Prostate gland (tissue), 2 donors: Measurements from ENCODE around the gene CTSW. TPM values are rescaled to one million over a fixed set of nuclear protein-coding genes. Genes with fewer than 3 reads are reported as not detected.

Experiments
- DNase-seq: peaks from one replicate; pipeline ENCODE4 v3.0.0-alpha.2; 2019; ENCODE audit warnings: low spot score
- H3K27ac ChIP-seq, 2 donors: fragments of 200-600 bp; sonication (generic); 2 replicates each; pipeline ENCODE4 v1.5.1; 2017 to 2019
- H3K27me3 ChIP-seq: fragments of 200-600 bp; sonication (generic); replicated peaks from 2 replicates; pipeline ENCODE4 v1.5.1; 2019; ENCODE audit not compliant: insufficient read depth
- H3K36me3 ChIP-seq, 2 donors: fragments of 200-600 bp; sonication (generic); 1 replicate in 1 of 2; 2 replicates in 1 of 2; pipeline versions ENCODE4 v1.5.1 to v1.8.1; 2017 to 2019
- H3K4me1 ChIP-seq: fragments of 200-600 bp; sonication (generic); replicated peaks from 2 replicates; pipeline ENCODE4 v1.5.1; 2019
- H3K4me3 ChIP-seq, 2 donors: fragments of 200-600 bp; sonication (generic); 2 replicates each; pipeline ENCODE4 v1.5.1; 2017 to 2019
- H3K9me3 ChIP-seq: fragments of 200-600 bp; sonication (generic); 2 replicates; pipeline ENCODE4 v1.5.1; 2017
- POLR2A ChIP-seq: fragments of 450-650 bp; IDR thresholded peaks from one replicate; pipeline ENCODE4 v1.6.1; 2016; ENCODE audit warnings: antibody characterized with exemption, mild to moderate bottlenecking
- POLR2AphosphoS5 ChIP-seq: sonication (generic); formaldehyde crosslinking; IDR thresholded peaks from one replicate; pipeline ENCODE4 v1.6.1; 2017; ENCODE audit warnings: antibody characterized with exemption
- WGBS: methylation state at CpG from one replicate; pipeline ENCODE4 v1.1.5; 2018; 5-methylcytosine and 5-hydroxymethylcytosine counted together
- intact Hi-C: fragments of 100-400 bp; cut with DNase I; formaldehyde crosslinking; loops from one replicate; pipeline ENCODE4 v1.14.2; 2022
- total RNA-seq, 2 donors: library from RNA; depleted of rRNA; stranded (reverse); fragments of >200 nt; gene quantifications; one replicate each; pipeline ENCODE4 v1.1.0, GENCODE V29; 2016
- TF ChIP-seq, protein P1 (sequence below), 4 experiments: fragments of 200-600 bp in 2 of 4; fragments of 450-650 bp in 2 of 4; sonication (generic) in 2 of 4; IDR thresholded peaks; 1 replicate in 3 of 4; 2 replicates in 1 of 4; pipeline ENCODE4 v1.5.1; 2016 to 2019; ENCODE audit warnings: antibody characterized with exemption in 4 of 4, mild to moderate bottlenecking in 2 of 4, moderate library complexity in 2 of 4

CTSW gene
- total RNA-seq, 2 donors from 2014 or later: 1.3 to 1.8 TPM

DNA sequence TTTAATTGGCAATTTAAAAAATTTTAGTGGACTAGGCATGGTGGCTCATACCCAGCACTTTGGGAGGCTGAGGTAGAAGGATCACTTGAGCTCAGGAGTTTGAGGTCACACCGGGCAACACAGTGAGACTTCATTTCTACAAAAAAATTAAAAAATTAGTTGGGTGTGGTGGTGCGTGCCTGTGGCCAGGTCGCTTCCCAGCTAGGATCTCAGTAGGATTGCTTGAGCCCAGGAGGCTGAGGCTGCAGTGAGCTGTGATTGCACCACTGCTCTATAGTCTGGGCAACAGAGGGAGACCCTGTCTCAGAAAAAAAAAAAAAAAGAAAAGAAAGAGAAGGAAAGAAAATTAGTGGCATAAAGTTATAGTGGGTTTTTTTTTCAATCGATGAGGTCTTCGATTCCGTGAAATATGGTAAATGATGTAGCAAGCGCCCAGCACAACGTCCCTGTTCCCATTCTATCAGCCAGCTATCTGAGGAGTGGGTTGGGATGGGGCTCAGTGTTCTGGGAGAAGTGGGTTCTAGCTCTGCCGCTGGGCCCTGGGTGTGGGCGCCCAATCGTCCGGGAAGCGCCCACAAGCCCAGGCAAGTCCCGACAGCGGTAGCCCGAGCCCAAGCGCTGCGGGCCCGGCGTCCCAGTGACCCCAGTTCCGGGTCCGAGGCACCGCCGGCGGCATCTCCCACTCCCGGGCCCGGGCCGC is 19.2 kb downstream of the CTSW start:
- no peaks in the 10 kb centered on the region for H3K4me1 ChIP-seq
- no peak overlapping the region for H3K27ac ChIP-seq
- H3K36me3 ChIP-seq: no peaks in the 10 kb centered on the region
- 36% methylated on average over 17 of the region's 28 CpGs for WGBS
- intact Hi-C loops: no loop called here
- H3K4me3 ChIP-seq: peak overlapping the region; percentile 43 to 45
- TF ChIP-seq POLR2AphosphoS5: no peak
- TF ChIP-seq, protein P1, sequence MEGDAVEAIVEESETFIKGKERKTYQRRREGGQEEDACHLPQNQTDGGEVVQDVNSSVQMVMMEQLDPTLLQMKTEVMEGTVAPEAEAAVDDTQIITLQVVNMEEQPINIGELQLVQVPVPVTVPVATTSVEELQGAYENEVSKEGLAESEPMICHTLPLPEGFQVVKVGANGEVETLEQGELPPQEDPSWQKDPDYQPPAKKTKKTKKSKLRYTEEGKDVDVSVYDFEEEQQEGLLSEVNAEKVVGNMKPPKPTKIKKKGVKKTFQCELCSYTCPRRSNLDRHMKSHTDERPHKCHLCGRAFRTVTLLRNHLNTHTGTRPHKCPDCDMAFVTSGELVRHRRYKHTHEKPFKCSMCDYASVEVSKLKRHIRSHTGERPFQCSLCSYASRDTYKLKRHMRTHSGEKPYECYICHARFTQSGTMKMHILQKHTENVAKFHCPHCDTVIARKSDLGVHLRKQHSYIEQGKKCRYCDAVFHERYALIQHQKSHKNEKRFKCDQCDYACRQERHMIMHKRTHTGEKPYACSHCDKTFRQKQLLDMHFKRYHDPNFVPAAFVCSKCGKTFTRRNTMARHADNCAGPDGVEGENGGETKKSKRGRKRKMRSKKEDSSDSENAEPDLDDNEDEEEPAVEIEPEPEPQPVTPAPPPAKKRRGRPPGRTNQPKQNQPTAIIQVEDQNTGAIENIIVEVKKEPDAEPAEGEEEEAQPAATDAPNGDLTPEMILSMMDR (IDR thresholded peaks at IDR 0.05): no peak
- H3K27me3 ChIP-seq: no peaks in the 10 kb centered on the region
- DNase-seq: no peak
- no peaks in the 10 kb centered on the region for H3K9me3 ChIP-seq

DNA sequence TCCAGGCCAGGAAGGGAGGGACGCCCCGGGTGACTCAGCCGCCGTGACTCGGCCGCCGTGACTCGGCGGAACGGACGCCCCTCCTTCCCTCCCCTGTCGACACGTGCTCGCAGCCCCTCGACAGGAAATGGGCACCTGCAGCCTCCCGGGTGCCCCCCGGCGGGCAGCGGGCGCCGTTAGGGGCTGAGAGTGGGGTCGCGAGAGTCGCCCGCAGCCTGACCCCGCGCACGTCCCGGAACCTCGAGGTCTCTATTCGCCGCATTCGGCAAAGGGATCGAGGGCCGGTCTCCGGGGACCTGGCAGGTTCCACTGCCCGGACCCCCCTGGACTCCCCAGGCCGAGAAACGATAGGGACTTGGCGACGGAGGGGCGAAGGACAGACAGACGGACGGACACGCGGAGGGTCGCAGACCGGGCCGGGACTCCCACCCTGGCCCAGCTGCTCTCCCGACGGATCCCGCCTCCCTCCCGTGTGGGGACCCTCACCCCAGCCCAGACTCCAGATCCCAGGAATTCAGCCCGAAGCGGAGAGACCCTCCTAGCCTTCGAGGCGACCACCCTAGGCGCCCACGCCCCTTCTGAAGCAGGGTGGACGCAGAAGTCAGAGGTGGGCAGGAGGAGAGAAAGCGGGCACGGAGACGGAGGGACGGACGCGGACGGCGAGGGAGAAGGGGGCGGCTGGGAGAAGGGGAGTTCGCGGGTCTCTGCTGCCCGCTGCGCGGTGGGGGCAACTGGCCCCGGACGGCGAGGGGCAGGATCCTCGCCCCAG is 19.9 kb downstream of the CTSW start:
- no peaks in the 10 kb centered on the region for H3K36me3 ChIP-seq

DNA sequence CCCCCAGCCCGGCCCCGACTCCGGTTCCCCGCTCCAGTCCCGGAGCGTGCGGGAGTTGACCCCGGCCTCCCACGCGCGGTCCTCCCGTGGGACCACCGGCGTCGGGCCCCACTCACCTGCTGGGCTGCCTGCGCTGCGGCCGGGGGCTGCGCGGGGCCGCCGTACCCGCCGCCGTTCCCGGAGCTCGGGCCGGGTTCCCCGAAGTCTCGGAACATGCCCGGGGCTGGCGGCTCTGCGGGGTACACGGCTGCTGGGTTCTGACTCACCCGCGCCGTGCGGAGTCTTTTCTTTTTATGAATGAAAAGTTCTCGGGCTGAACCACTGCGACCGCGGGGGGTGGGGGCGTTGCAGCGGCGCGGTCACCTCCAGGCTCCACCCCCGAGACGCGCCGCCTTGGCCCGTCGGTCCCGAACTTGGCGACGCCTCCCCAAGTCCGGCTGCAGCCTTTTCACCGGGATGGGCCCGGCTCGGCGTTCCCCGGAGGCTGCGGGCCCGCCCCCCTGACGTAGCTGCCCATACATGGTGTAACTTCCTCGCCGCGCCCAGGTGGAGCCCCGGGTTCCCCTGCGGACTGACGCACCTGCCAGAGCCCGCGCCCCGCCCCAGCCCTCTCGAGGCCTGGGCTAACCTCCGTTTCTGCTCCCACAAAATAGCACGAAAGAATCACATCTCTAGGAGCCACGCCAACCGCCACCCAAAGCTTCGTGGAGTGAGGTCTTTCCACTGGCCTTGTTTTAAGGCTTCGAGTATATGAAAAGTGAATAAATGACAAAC is 20.7 kb downstream of the CTSW start, which contains the start of gene FOSL1:
FOSL1 (minus strand) TSS at position 264 of the 774 bp plus-strand sequence; CDS start at position 215, 49 bp downstream.
- intact Hi-C loops: no loop called here
- Histone ChIP-seq H3K4me3 (peak within 1 kb of the TSS; percentile 43 to 45), H3K27me3 (no peaks in the 10 kb centered on the region), H3K4me1 (no peaks in the 10 kb centered on the region), H3K36me3 (no peaks in the 10 kb centered on the region), H3K9me3 (no peaks in the 10 kb centered on the region), H3K27ac (peak within 1 kb of the TSS; percentile 32 to 53)
- peak; percentile 90 for DNase-seq
- 2% methylated on average over 70 of the region's 80 CpGs for WGBS
- TF ChIP-seq POLR2AphosphoS5 (peak; percentile 88), POLR2A (peak; percentile 86)
- TF ChIP-seq, protein P1 (IDR thresholded peaks at IDR 0.05): no peak

More for the DNA sequence above, 19.9 kb downstream of the CTSW start:
- WGBS: 2% methylated on average over 55 of the region's 78 CpGs
- DNase-seq: no peak
- Histone ChIP-seq H3K4me1 (no peaks in the 10 kb centered on the region), H3K9me3 (no peaks in the 10 kb centered on the region), H3K27ac (peak overlapping the region; percentile 32 to 53), H3K4me3 (peak overlapping the region; percentile 43 to 45), H3K27me3 (no peaks in the 10 kb centered on the region)
- intact Hi-C loops: no loop called here
- TF ChIP-seq POLR2A: peak; percentile 40
- TF ChIP-seq, protein P1 (IDR thresholded peaks at IDR 0.05): no peak
- no peak for TF ChIP-seq POLR2AphosphoS5

DNA sequence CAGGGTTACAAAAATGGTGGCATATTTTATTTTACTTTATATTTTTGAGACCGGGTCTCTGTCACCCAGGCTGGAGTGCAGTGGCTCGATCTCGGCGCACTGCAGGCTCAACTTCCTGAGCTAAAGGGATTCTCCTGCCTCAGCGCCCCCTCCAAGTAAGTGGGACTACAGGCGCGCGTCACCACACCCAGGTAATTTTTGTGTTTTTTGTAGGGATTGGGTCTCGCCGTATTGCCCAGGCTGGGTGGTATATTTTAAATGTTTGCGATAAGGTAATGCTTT is 21.2 kb downstream of the CTSW start:
- Histone ChIP-seq H3K36me3 (no peaks in the 10 kb centered on the region), H3K4me3 (peak overlapping the region in 1 of 2 donors; percentile 45), H3K4me1 (no peaks in the 10 kb centered on the region), H3K27ac (peak overlapping the region; percentile 9 to 32), H3K9me3 (no peaks in the 10 kb centered on the region), H3K27me3 (no peaks in the 10 kb centered on the region)
- intact Hi-C loops: no loop called here
- WGBS: 72% methylated on average over 11 of the region's 11 CpGs
- DNase-seq: no peak
- TF ChIP-seq POLR2AphosphoS5: no peak

DNA sequence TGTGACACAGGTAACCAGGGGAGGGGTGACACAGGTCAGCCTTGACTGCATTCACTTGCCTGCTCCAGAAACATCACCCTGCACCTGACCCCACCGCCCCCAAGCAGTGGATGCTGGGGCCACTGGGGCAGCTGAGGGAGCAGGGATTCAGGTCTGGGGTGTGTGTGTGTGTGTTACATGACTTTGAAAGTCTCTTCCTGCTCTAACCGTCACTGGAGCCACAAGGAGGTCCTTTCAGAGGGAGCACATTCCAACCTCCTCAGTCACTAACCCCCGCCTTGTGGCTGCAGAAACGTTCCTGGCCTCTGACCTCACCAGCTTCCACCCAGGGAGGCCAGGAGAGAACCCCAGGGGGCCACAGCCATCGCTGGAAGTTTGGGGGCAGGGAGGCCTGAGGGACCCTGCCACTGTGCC is 23.4 kb downstream of the CTSW start:
- no peaks in the 10 kb centered on the region for H3K36me3 ChIP-seq
- no peaks in the 10 kb centered on the region for H3K9me3 ChIP-seq
- H3K4me1 ChIP-seq: no peaks in the 10 kb centered on the region
- no peaks in the 10 kb centered on the region for H3K27me3 ChIP-seq
- intact Hi-C loops: no loop called here
- WGBS: 39% methylated on average over 5 of the region's 5 CpGs
- H3K4me3 ChIP-seq: no peak overlapping the region
- no peak for DNase-seq
- H3K27ac ChIP-seq: no peak overlapping the region
- TF ChIP-seq POLR2AphosphoS5: no peak
- TF ChIP-seq, protein P1 (IDR thresholded peaks at IDR 0.05): no peak
